Peyer's patch (tissue), 4 donors: Measurements from ENCODE around the gene C1QL1.

Experiments used
- POLR2A ChIP-seq, 2 donors: fragments of 450-650 bp; IDR thresholded peaks; one replicate each; pipeline ENCODE4 v1.5.1; 2017; ENCODE audit warnings: antibody characterized with exemption in 2 of 2, mild to moderate bottlenecking in 2 of 2, moderate library complexity in 2 of 2
- TF ChIP-seq, protein P1 (sequence below), 6 experiments: fragments of 450-650 bp in 4 of 6; fragments of 200-600 bp in 2 of 6; sonication (generic) in 1 of 6; IDR thresholded peaks; one replicate each; pipeline ENCODE4 v1.5.1; 2017 to 2019; ENCODE audit warnings: antibody characterized with exemption in 6 of 6, mild to moderate bottlenecking in 3 of 6, moderate library complexity in 1 of 6

DNA sequence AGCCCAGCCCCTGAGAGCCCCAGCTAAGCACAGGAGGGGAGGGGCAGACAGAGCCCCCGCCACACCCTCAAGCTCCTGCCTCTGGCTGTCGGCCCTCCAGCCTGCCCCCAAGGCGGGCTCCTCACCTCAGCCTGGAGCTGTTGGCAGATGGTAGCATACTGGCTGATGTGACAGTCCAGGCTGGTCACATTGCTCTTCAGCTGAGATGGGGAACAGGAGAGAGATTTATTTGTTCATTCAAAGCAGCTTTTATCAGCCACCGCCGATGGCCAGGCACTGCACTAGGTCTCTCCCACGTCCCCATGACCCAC lies 35.4 kb downstream of the C1QL1 start:
- no peak for TF ChIP-seq POLR2A (IDR thresholded peaks at IDR 0.05)
- TF ChIP-seq, protein P1, sequence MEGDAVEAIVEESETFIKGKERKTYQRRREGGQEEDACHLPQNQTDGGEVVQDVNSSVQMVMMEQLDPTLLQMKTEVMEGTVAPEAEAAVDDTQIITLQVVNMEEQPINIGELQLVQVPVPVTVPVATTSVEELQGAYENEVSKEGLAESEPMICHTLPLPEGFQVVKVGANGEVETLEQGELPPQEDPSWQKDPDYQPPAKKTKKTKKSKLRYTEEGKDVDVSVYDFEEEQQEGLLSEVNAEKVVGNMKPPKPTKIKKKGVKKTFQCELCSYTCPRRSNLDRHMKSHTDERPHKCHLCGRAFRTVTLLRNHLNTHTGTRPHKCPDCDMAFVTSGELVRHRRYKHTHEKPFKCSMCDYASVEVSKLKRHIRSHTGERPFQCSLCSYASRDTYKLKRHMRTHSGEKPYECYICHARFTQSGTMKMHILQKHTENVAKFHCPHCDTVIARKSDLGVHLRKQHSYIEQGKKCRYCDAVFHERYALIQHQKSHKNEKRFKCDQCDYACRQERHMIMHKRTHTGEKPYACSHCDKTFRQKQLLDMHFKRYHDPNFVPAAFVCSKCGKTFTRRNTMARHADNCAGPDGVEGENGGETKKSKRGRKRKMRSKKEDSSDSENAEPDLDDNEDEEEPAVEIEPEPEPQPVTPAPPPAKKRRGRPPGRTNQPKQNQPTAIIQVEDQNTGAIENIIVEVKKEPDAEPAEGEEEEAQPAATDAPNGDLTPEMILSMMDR (IDR thresholded peaks at IDR 0.05), result no peak
